Esophagus muscularis mucosa (tissue), 4 donors: Measurements from ENCODE around the gene KATNAL1.

ENCODE experiments used
- EP300 ChIP-seq: sonication (generic); formaldehyde crosslinking; IDR thresholded peaks from one replicate; pipeline ENCODE4 v1.6.1; 2017; ENCODE audit warnings: antibody characterized with exemption
- POLR2AphosphoS5 ChIP-seq, 2 donors: sonication (generic); formaldehyde crosslinking; IDR thresholded peaks; one replicate each; pipeline ENCODE4 v1.6.1; 2017; ENCODE audit warnings: antibody characterized with exemption in 2 of 2
- TF ChIP-seq, protein P1 (sequence below), 3 experiments: fragments of 200-600 bp in 2 of 3; fragments of 450-650 bp in 1 of 3; sonication (generic) in 2 of 3; IDR thresholded peaks; one replicate each; pipeline ENCODE4 v1.5.1; 2017 to 2019; ENCODE audit warnings: antibody characterized with exemption in 3 of 3, mild to moderate bottlenecking in 2 of 3, moderate library complexity in 1 of 3

DNA sequence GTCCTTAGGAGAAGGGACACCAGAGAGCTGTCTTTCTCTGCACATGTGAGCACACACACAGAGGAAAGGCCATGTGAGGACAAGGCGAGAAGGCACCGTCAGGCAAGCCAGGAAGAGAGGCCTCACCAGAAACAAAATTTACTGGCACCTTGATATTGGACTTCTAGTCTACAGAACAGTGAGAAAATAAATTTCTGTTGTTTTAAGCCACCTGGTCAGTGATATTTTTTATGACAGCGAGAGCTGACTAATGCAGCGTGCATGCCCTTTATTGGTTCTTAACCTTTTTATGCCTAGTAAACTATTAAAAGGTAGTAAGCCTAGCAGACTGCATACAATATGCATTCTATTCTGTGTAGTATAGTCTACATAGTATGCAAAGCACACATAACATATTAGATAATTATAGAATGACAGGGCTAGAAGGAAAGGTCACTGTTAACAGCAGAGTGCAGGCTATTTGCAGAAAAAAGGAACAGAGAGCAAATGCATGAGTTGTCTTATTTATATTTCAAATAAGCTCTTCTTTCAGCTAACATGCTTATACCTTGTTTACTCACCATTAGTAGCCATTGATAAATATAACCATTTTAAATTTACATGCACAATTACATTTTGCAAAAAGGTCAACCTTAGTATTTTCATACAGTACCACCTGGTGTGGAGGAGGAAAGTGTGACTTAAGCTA, 25.2 kb upstream of the KATNAL1 start:
- TF ChIP-seq POLR2AphosphoS5 (IDR thresholded peaks at IDR 0.05) (no peak), EP300 (no peak)
- TF ChIP-seq, protein P1, sequence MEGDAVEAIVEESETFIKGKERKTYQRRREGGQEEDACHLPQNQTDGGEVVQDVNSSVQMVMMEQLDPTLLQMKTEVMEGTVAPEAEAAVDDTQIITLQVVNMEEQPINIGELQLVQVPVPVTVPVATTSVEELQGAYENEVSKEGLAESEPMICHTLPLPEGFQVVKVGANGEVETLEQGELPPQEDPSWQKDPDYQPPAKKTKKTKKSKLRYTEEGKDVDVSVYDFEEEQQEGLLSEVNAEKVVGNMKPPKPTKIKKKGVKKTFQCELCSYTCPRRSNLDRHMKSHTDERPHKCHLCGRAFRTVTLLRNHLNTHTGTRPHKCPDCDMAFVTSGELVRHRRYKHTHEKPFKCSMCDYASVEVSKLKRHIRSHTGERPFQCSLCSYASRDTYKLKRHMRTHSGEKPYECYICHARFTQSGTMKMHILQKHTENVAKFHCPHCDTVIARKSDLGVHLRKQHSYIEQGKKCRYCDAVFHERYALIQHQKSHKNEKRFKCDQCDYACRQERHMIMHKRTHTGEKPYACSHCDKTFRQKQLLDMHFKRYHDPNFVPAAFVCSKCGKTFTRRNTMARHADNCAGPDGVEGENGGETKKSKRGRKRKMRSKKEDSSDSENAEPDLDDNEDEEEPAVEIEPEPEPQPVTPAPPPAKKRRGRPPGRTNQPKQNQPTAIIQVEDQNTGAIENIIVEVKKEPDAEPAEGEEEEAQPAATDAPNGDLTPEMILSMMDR (IDR thresholded peaks at IDR 0.05) = no peak
